ENCODE results near the gene ADK. TPM values are rescaled to one million over a fixed set of nuclear protein-coding genes. Genes with fewer than 3 reads are reported as not detected.
A peak's percentile ranks its signal among the peaks of the same experiment; 100 is the strongest.

ADK gene
- total and polyA plus RNA-seq, 2 experiments from 2014 or later, result 39.9 to 53.0 TPM

DNA sequence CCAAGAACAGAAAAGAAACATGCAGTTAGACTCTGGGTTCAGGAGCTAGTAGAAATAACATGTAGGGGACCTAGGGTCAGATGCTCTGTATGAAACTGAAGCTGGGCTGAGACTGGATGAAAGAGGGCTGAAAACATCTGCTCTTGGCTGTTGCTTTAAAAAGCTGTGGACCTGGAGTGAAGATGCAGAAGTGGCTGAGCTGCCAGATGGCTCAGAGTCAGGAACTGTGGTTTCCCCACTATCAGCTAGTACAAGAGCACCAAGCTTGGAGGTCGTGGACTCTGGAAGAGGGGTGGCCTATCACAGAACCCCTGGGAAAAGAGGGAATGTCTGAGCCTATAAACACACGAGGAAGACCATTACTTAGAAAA lies 5.9 kb downstream of the ADK start (continued):
- TF ChIP-seq NANOG (IDR thresholded peaks at IDR 0.05; ENCODE audit: borderline replicate concordance), result no peak
- no peak for TF ChIP-seq STAT1 (IDR thresholded peaks at IDR 0.05; ENCODE audit: unreplicated experiment)
- TF ChIP-seq, protein P1, sequence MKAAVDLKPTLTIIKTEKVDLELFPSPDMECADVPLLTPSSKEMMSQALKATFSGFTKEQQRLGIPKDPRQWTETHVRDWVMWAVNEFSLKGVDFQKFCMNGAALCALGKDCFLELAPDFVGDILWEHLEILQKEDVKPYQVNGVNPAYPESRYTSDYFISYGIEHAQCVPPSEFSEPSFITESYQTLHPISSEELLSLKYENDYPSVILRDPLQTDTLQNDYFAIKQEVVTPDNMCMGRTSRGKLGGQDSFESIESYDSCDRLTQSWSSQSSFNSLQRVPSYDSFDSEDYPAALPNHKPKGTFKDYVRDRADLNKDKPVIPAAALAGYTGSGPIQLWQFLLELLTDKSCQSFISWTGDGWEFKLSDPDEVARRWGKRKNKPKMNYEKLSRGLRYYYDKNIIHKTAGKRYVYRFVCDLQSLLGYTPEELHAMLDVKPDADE (IDR thresholded peaks at IDR 0.05), result no peak
- TF ChIP-seq, protein P2, sequence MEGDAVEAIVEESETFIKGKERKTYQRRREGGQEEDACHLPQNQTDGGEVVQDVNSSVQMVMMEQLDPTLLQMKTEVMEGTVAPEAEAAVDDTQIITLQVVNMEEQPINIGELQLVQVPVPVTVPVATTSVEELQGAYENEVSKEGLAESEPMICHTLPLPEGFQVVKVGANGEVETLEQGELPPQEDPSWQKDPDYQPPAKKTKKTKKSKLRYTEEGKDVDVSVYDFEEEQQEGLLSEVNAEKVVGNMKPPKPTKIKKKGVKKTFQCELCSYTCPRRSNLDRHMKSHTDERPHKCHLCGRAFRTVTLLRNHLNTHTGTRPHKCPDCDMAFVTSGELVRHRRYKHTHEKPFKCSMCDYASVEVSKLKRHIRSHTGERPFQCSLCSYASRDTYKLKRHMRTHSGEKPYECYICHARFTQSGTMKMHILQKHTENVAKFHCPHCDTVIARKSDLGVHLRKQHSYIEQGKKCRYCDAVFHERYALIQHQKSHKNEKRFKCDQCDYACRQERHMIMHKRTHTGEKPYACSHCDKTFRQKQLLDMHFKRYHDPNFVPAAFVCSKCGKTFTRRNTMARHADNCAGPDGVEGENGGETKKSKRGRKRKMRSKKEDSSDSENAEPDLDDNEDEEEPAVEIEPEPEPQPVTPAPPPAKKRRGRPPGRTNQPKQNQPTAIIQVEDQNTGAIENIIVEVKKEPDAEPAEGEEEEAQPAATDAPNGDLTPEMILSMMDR (conservative IDR thresholded peaks at IDR 0.05; ENCODE audit: low read depth in 2 of 2), result no peak
- no peak for TF ChIP-seq ZNF331 (CRISPR knock-in tag; IDR thresholded peaks at IDR 0.05; ENCODE audit: low read depth)

DNA sequence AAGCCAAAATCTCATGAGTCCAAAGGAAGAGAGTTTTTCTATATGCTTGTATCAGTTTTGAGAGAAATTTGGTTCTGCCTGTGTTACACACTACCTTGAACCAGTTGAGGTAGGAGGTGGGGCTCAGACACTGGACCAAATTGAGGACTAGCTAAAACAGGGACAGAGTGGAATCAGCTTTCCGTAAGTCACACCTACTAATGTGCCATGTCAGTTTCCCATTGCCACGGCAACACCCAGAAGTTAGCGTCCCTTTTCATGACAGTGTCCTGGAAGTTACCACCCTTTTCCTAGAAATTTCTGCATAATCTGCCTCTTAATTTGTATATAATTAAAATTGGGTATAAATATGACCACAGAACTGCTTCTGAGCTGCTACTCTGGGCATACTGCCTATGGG lies 9.0 kb downstream of the ADK start:
- Mint-ChIP-seq H3K9me3 (no peaks in the 10 kb centered on the region), H3K4me1 (peaks cover 3% of the 10 kb centered on the region; the same call in 2 of the 3 replicates), H3K27me3 (ENCODE audit: insufficient read depth, low read depth, poor library complexity) (peaks cover 2% of the 10 kb centered on the region), H3K4me3 (no peak overlapping the region), H3K27ac (no peak overlapping the region), H3K36me3 (ENCODE audit: low read depth) (peaks cover 4% of the 10 kb centered on the region; the same call in 2 of the 3 replicates)
- H3K36me3 ChIP-seq (ENCODE audit: insufficient read depth), result no peaks in the 10 kb centered on the region
- H3K27ac ChIP-seq (ENCODE audit: low read depth), result 0 out of 2 replicates have a peak overlapping the region, but pooled peaks have one; percentile 42
- H3K9me2 ChIP-seq (ENCODE audit: insufficient read depth), result no peaks in the 10 kb centered on the region
- H3F3A ChIP-seq (replicated peaks; ENCODE audit: low read depth), result no peaks in the 10 kb centered on the region
- H3K4me3 ChIP-seq, result no peak overlapping the region
- H4K20me1 ChIP-seq (replicated peaks; ENCODE audit: insufficient read depth), result peaks cover 10% of the 10 kb centered on the region; the same call in 1 of the 2 replicates
- no peak for TF ChIP-seq STAT1 (IDR thresholded peaks at IDR 0.05; ENCODE audit: unreplicated experiment)
- no peak for TF ChIP-seq NANOG (IDR thresholded peaks at IDR 0.05; ENCODE audit: borderline replicate concordance)
- no peak for TF ChIP-seq ZNF331 (CRISPR knock-in tag; IDR thresholded peaks at IDR 0.05; ENCODE audit: low read depth)
- no peak for TF ChIP-seq EZH2phosphoT487 (IDR thresholded peaks at IDR 0.05; ENCODE audit: unreplicated experiment)
- TF ChIP-seq CREB1 (CRISPR knock-in tag; IDR thresholded peaks at IDR 0.05; ENCODE audit: low read depth), result no peak
- TF ChIP-seq, protein P1 (IDR thresholded peaks at IDR 0.05), result no peak
- H3K79me2 ChIP-seq (replicated peaks; ENCODE audit: insufficient read depth), result peaks cover 80% of the 10 kb centered on the region
- DNase-seq (ENCODE audit: low spot score) (no peak), ATAC-seq (no peak; the same call in 2 of the 3 replicates)
- no peaks in the 10 kb centered on the region for H3K27me3 ChIP-seq (ENCODE audit: insufficient read depth)
- no peak overlapping the region for H3K4me2 ChIP-seq
- H3K4me1 ChIP-seq (ENCODE audit: insufficient read depth), result no peaks in the 10 kb centered on the region
- H2AFZ ChIP-seq, result no peak overlapping the region

DNA sequence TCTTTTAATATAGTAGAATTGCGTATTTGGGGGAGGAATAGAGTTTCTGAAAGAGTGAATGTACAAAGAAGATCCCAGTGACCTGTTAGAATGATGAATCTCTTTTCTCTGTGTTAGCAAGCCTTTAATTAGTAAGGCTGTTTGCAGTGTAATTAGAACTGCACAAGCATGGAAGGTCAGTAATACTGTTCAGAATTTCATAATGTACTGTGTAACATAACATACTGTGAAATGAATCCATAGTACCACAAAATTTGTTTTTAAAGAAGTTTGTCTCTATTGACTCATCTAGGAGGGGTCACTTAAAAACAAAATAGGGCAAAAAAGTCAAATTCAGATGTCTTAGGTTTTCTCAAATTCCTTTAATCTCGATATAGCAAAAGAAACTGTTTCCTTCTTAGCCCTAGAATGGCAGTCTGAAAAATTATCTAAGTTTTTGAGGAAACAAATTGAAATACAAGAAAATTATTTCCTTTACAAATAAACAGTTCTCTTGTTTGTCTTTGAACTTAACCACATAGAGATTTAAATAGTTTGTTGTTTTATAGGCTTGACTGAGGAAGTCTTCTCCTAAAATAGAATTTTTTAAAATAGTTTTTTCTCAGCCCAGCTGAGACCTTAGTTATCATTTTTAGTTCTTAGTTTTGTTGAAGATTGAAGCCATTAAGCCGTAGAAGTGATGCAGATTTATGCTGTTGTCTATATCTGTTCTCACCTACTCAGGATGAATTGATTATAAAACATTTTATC lies 12.5 kb downstream of the ADK start:
- no peak for TF ChIP-seq JUNB (IDR thresholded peaks at IDR 0.05; ENCODE audit: unreplicated experiment)
- H3K4me2 ChIP-seq, result no peak overlapping the region

More for the DNA sequence above, 12.5 kb downstream of the ADK start:
- Histone ChIP-seq H3K9me2 (ENCODE audit: insufficient read depth) (no peaks in the 10 kb centered on the region), H3K36me3 (ENCODE audit: insufficient read depth) (no peaks in the 10 kb centered on the region), H3K4me1 (ENCODE audit: insufficient read depth) (no peaks in the 10 kb centered on the region), H2AFZ (no peak overlapping the region), H3K27me3 (ENCODE audit: insufficient read depth) (no peaks in the 10 kb centered on the region), H3F3A (replicated peaks; ENCODE audit: low read depth) (no peaks in the 10 kb centered on the region), H4K20me1 (replicated peaks; ENCODE audit: insufficient read depth) (peaks cover 19% of the 10 kb centered on the region; the same call in 1 of the 2 replicates), H3K27ac (ENCODE audit: low read depth) (no peak overlapping the region), H3K4me3 (no peak overlapping the region), H3K79me2 (replicated peaks; ENCODE audit: insufficient read depth) (peaks cover 77% of the 10 kb centered on the region)
- Mint-ChIP-seq H3K27me3 (ENCODE audit: insufficient read depth, low read depth, poor library complexity) (peaks cover 4% of the 10 kb centered on the region), H3K9me3 (no peaks in the 10 kb centered on the region), H3K4me1 (peaks cover 3% of the 10 kb centered on the region; the same call in 2 of the 3 replicates), H3K4me3 (no peak overlapping the region), H3K27ac (no peak overlapping the region), H3K36me3 (ENCODE audit: low read depth) (peaks cover 4% of the 10 kb centered on the region; the same call in 2 of the 3 replicates)
- DNase-seq (ENCODE audit: low spot score) (no peak), ATAC-seq (no peak)
